ENCODE results near the gene FPR2. TPM values are rescaled to one million over a fixed set of nuclear protein-coding genes. Genes with fewer than 3 reads are reported as not detected.

The FPR2 gene
- total and polyA plus RNA-seq, 2 of the 13 experiments (the other 11 are each of a cell fraction or from before 2014, with no cell fraction given), result not detected

GRCh38 chr19:51766461-51766860 lies 5.5 kb downstream of the FPR2 start:
- intact Hi-C loops (cut with micrococcal nuclease; ENCODE audit: unreplicated experiment) (no loop called here), in situ Hi-C loops (cut with HindIII; ENCODE audit: extremely low pct_ligation_motif_present, low pct_unique_long_range_greater_than_20kb) (no loop called here)
- no peaks in the 10 kb centered on the region; a peak in 1 of 5 replicates for H3K27me3 ChIP-seq (ENCODE audit: control insufficient read depth in 1 of 2, insufficient read depth in 2 of 2, low read length in 2 of 2)
- no peak for TF ChIP-seq GATA4 (IDR thresholded peaks at IDR 0.05; ENCODE audit: borderline replicate concordance, low read depth)
- no peak for TF ChIP-seq ZSCAN9 (CRISPR knock-in tag; IDR thresholded peaks at IDR 0.05; ENCODE audit: borderline replicate concordance)
- TF ChIP-seq HNF1A (IDR thresholded peaks at IDR 0.05; ENCODE audit: low read depth), result no peak
- TF ChIP-seq HNF1A (CRISPR knock-in tag; IDR thresholded peaks at IDR 0.05; ENCODE audit: borderline replicate concordance), result no peak
- TF ChIP-seq ZNF652 (CRISPR knock-in tag; IDR thresholded peaks at IDR 0.05; ENCODE audit: borderline replicate concordance, low read depth), result no peak
- no peak for TF ChIP-seq KDM1A (CRISPR knock-in tag; IDR thresholded peaks at IDR 0.05)
- no peak for TF ChIP-seq TOE1 (CRISPR knock-in tag; IDR thresholded peaks at IDR 0.05)
- TF ChIP-seq IKZF1 (IDR thresholded peaks at IDR 0.05), result no peak
- TF ChIP-seq KDM5B (CRISPR knock-in tag; IDR thresholded peaks at IDR 0.05; ENCODE audit: borderline replicate concordance), result no peak
- H3K79me2 ChIP-seq (ENCODE audit: insufficient read depth, low read length), result no peaks in the 10 kb centered on the region
- no peaks in the 10 kb centered on the region for H3K4me1 ChIP-seq (ENCODE audit: insufficient read depth, low read length)
- no peaks in the 10 kb centered on the region for H3K9me3 ChIP-seq (ENCODE audit: low read length)
- H2AFZ ChIP-seq (ENCODE audit: low read length), result no peak overlapping the region
- no peak for DNase-seq (ENCODE audit: low spot score)
- no peaks in the 10 kb centered on the region for H4K20me1 ChIP-seq (ENCODE audit: insufficient read depth, low read length)
- no peak overlapping the region for H3K4me3 ChIP-seq (replicated peaks in 1 of 3; ENCODE audit: insufficient read depth in 1 of 3, low read depth in 2 of 3, low read length in 3 of 3)
- CTCF ChIA-PET (ENCODE audit: low intra/inter-chr PET ratio, low total read pairs), result no interaction called here
- no peak overlapping the region for H3K9ac ChIP-seq (ENCODE audit: insufficient read depth, low read depth, low read length)
- ATAC-seq, result no peak
- H3K4me2 ChIP-seq (ENCODE audit: low read depth, low read length), result no peak overlapping the region
- no peak for FAIRE-seq
- POLR2A ChIA-PET, result no interaction called here
- no TSS peak for BruUV-seq (replicated peaks)
- H3K36me3 ChIP-seq (replicated peaks in 1 of 2; ENCODE audit: control insufficient read depth in 1 of 2, insufficient read depth in 2 of 2, low read length in 2 of 2), result no peaks in the 10 kb centered on the region
- WGBS (ENCODE audit: low lambda C conversion rate), result 20% methylated on average over 5 of the region's 5 CpGs
- no peak overlapping the region for H3K27ac ChIP-seq (ENCODE audit: extremely low read length, insufficient read depth, low read length)

All from HepG2 (cell line).